Gastrocnemius medialis (tissue), 4 donors: Measurements from ENCODE around the gene CD68. TPM values are rescaled to one million over a fixed set of nuclear protein-coding genes. Genes with fewer than 3 reads are reported as not detected.

Experiments used
- ATAC-seq, 2 donors: fragments of 150-250 bp; one replicate each; pipeline ENCODE4 v1.9.1; 2016
- DNase-seq, 2 donors: peaks; one replicate each; pipeline ENCODE4 v3.0.0-alpha.2; 2019
- H3K27ac ChIP-seq, 4 donors: fragments of 200-600 bp; sonication (generic); 1 replicate in 1 of 4; 2 replicates in 3 of 4; pipeline ENCODE4 v1.5.1; 2016 to 2018; ENCODE audit warnings: mild to moderate bottlenecking in 2 of 4, moderate library complexity in 1 of 4
- H3K27me3 ChIP-seq, 3 donors: fragments of 200-600 bp; sonication (generic) in 2 of 3; 1 replicate in 1 of 3; 2 replicates in 2 of 3; pipeline versions ENCODE4 v1.5.1 to v1.6.0; 2016 to 2019; ENCODE audit warnings: mild to moderate bottlenecking in 1 of 3, moderate library complexity in 1 of 3
- H3K36me3 ChIP-seq, 2 donors: fragments of 200-600 bp; sonication (generic) in 1 of 2; one replicate each; pipeline ENCODE4 v1.5.1; 2017 to 2018
- H3K4me1 ChIP-seq, 2 donors: fragments of 200-600 bp; sonication (generic) in 1 of 2; one replicate each; pipeline ENCODE4 v1.5.1; 2016 to 2017; ENCODE audit warnings: mild to moderate bottlenecking in 2 of 2
- H3K4me3 ChIP-seq, 4 donors: fragments of 200-600 bp; sonication (generic) in 3 of 4; 1 replicate in 1 of 4; 2 replicates in 3 of 4; pipeline ENCODE4 v1.5.1; 2016 to 2019; ENCODE audit warnings: mild to moderate bottlenecking in 2 of 4
- H3K9me3 ChIP-seq, 3 donors: fragments of 200-600 bp; sonication (generic) in 2 of 3; 1 replicate in 1 of 3; 2 replicates in 2 of 3; pipeline ENCODE4 v1.5.1; 2016 to 2019
- POLR2A ChIP-seq, 2 donors: fragments of 450-650 bp; IDR thresholded peaks; one replicate each; pipeline ENCODE4 v1.6.1; 2017; ENCODE audit warnings: antibody characterized with exemption in 2 of 2, mild to moderate bottlenecking in 2 of 2, moderate library complexity in 2 of 2
- in situ Hi-C, 4 donors: fragments of 200-750 bp; cut with MboI; loops; one replicate each; pipeline versions ENCODE4 v1.15.0 to v1.8.0; 2017; ENCODE audit warnings: low sequenced_read_pairs in 4 of 4
- intact Hi-C: fragments of 100-400 bp; cut with DNase I; formaldehyde crosslinking; loops from one replicate; pipeline ENCODE4 v1.15.1; 2023; ENCODE audit warnings: low total_unique reads
- total RNA-seq, 4 donors: library from RNA; depleted of rRNA; stranded (reverse); fragments of >200 nt; gene quantifications; one replicate each; pipeline versions ENCODE4 v1.1.0 to v1.2.3, GENCODE V29; 2016
- TF ChIP-seq, protein P1 (sequence below), 5 experiments: fragments of 450-650 bp in 3 of 5; fragments of 200-600 bp in 2 of 5; sonication (generic) in 2 of 5; IDR thresholded peaks in 4 of 5; conservative IDR thresholded peaks in 1 of 5; 1 replicate in 4 of 5; 2 replicates in 1 of 5; pipeline ENCODE4 v1.5.1; 2016 to 2019; ENCODE audit warnings: antibody characterized with exemption in 5 of 5, mild to moderate bottlenecking in 3 of 5, moderate library complexity in 3 of 5

CD68 gene
- total RNA-seq, 4 donors from 2014 or later = 10.1 to 66.5 (median 20.3) TPM

DNA sequence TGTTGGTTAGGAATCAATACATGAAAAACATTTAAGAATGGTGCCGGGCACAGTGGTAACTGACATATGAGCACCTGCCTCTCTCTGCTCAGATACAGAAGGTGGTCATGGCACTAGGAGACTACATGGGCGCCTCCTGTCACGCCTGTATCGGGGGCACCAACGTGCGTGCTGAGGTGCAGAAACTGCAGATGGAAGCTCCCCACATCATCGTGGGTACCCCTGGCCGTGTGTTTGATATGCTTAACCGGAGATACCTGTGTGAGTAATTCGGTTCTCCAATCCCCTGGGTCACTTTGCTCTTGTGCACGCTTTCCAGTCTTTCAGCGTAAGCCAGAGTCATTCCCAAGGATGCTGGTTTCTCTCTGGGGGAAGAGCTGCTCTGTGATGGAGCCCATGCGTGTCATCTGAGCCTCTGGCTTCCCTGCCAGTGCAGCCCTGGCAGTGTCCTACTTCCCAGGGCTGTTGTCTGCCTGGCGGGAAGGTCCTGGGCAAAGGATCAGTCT is 3.0 kb upstream of the CD68 start:
- no peaks in the 10 kb centered on the region for H3K27me3 ChIP-seq
- DNase-seq (peak in 1 of 2 donors; percentile 66), ATAC-seq (no peak)
- peaks cover 64 to 65% of the 10 kb centered on the region in 2 donors for H3K4me1 ChIP-seq
- in situ Hi-C loops (no loop called here), intact Hi-C loops (loop anchor here (10.0 kb wide), 2 partner anchors 562 to 578 kb away; partner anchors contain the start of genes PER1 and RNASEK)
- H3K4me3 ChIP-seq = no peak overlapping the region
- peak overlapping the region; percentile 98 to 100 (median 99) for H3K27ac ChIP-seq
- H3K9me3 ChIP-seq = no peaks in the 10 kb centered on the region
- H3K36me3 ChIP-seq = peaks cover 3 to 50% of the 10 kb centered on the region in 2 donors
- TF ChIP-seq POLR2A (IDR thresholded peaks at IDR 0.05) = no peak
- TF ChIP-seq, protein P1, sequence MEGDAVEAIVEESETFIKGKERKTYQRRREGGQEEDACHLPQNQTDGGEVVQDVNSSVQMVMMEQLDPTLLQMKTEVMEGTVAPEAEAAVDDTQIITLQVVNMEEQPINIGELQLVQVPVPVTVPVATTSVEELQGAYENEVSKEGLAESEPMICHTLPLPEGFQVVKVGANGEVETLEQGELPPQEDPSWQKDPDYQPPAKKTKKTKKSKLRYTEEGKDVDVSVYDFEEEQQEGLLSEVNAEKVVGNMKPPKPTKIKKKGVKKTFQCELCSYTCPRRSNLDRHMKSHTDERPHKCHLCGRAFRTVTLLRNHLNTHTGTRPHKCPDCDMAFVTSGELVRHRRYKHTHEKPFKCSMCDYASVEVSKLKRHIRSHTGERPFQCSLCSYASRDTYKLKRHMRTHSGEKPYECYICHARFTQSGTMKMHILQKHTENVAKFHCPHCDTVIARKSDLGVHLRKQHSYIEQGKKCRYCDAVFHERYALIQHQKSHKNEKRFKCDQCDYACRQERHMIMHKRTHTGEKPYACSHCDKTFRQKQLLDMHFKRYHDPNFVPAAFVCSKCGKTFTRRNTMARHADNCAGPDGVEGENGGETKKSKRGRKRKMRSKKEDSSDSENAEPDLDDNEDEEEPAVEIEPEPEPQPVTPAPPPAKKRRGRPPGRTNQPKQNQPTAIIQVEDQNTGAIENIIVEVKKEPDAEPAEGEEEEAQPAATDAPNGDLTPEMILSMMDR (IDR thresholded peaks at IDR 0.05 in 4 of 5, conservative IDR thresholded peaks at IDR 0.05 in 1 of 5) = no peak

DNA sequence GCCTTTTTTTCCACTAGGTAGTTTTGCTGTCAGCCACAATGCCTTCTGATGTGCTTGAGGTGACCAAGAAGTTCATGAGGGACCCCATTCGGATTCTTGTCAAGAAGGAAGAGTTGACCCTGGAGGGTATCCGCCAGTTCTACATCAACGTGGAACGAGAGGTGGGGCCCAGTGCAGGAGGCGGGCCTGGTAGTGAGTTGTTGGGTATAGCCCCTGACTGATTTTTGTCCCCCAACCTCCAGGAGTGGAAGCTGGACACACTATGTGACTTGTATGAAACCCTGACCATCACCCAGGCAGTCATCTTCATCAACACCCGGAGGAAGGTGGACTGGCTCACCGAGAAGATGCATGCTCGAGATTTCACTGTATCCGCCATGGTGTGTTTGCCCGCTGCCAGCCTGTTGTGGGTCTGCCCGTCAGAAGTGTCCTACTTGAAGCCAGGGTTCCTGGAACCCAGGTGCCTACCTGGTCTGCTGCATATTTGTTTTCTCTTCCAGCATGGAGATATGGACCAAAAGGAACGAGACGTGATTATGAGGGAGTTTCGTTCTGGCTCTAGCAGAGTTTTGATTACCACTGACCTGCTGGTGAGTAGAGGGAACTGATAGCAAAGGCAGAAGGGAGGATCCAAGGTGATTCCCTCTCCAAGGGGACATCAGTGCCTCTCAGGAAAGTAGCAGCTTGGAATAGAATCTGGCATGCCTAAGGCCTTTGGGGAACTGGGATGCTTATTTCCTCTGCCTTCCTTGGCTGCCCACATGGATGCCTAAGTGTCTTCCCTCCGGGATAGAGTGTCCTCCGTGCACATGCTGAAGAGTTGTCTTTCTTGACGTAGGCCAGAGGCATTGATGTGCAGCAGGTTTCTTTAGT is 1.9 kb upstream of the CD68 start:
- no peak for ATAC-seq
- in situ Hi-C loops = no loop called here
- H3K27ac ChIP-seq = peak overlapping the region; percentile 98 to 100 (median 99)
- peaks cover 3 to 50% of the 10 kb centered on the region in 2 donors for H3K36me3 ChIP-seq
- no peak for DNase-seq
- H3K4me3 ChIP-seq = no peak overlapping the region
- no peaks in the 10 kb centered on the region for H3K27me3 ChIP-seq
- TF ChIP-seq POLR2A (IDR thresholded peaks at IDR 0.05) = no peak
- TF ChIP-seq, protein P1 (IDR thresholded peaks at IDR 0.05 in 4 of 5, conservative IDR thresholded peaks at IDR 0.05 in 1 of 5) = no peak
- no peaks in the 10 kb centered on the region for H3K9me3 ChIP-seq
- H3K4me1 ChIP-seq = peaks cover 71 to 72% of the 10 kb centered on the region in 2 donors
- intact Hi-C loops = loop anchor here (10.0 kb wide), 2 partner anchors 563 to 577 kb away; partner anchors contain the start of genes PER1 and RNASEK

DNA sequence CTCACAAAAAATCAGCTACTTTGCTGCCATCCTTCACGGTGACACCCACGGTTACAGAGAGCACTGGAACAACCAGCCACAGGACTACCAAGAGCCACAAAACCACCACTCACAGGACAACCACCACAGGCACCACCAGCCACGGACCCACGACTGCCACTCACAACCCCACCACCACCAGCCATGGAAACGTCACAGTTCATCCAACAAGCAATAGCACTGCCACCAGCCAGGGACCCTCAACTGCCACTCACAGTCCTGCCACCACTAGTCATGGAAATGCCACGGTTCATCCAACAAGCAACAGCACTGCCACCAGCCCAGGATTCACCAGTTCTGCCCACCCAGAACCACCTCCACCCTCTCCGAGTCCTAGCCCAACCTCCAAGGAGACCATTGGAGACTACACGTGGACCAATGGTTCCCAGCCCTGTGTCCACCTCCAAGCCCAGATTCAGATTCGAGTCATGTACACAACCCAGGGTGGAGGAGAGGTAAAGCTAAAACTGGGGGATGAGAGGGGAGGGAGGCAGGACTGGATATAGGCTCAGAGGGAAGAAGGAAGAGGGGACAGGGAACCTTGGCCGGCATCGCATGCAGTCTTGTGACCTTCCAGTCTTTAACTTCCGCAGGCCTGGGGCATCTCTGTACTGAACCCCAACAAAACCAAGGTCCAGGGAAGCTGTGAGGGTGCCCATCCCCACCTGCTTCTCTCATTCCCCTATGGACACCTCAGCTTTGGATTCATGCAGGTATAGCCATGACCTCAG is 581 bp downstream of the CD68 start:
- in situ Hi-C loops (no loop called here), intact Hi-C loops (loop anchor here (10.0 kb wide), 2 partner anchors 565 to 575 kb away; partner anchors contain the start of genes PER1 and RNASEK)
- Histone ChIP-seq H3K4me1 (peaks cover 75 to 78% of the 10 kb centered on the region in 2 donors), H3K4me3 (peak overlapping the region in 3 of 4 donors; percentile 20 to 36 (median 22)), H3K9me3 (no peaks in the 10 kb centered on the region), H3K27me3 (no peaks in the 10 kb centered on the region), H3K36me3 (peaks cover 3 to 39% of the 10 kb centered on the region in 2 donors), H3K27ac (peak overlapping the region; percentile 98 to 100 (median 99))
- TF ChIP-seq, protein P1 (IDR thresholded peaks at IDR 0.05 in 4 of 5, conservative IDR thresholded peaks at IDR 0.05 in 1 of 5) = no peak
- TF ChIP-seq POLR2A (IDR thresholded peaks at IDR 0.05) = no peak
- DNase-seq = no peak
- ATAC-seq = no peak

DNA sequence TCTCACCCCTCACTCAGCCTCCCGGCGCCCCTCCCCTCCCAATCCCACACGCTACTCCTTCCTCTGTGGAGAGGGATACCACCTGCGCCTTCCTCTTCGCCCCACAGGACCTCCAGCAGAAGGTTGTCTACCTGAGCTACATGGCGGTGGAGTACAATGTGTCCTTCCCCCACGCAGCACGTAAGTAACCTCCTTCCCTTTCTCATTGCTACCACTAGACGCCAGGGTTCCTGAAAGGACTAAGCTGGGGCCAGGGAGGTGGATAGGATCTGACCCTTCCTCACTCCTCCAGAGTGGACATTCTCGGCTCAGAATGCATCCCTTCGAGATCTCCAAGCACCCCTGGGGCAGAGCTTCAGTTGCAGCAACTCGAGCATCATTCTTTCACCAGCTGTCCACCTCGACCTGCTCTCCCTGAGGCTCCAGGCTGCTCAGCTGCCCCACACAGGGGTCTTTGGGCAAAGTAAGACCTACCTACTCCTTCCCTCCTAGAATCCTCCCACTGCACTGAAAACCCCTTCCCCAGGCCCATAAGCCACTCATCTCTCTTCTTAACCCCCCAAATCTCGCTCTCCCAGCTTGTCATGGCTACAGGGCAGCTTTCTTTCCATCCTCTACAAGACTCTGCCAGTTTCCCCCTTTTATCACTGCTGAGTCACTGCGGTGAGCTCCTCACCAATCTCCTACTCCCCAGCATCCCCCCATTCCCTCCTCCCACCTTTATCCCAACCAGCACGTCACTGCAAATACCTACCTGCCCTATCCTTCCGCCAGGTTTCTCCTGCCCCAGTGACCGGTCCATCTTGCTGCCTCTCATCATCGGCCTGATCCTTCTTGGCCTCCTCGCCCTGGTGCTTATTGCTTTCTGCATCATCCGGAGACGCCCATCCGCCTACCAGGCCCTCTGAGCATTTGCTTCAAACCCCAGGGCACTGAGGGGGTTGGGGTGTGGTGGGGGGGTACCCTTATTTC is 1.5 kb downstream of the CD68 start:
- no peaks in the 10 kb centered on the region for H3K9me3 ChIP-seq
- TF ChIP-seq, protein P1 (IDR thresholded peaks at IDR 0.05 in 4 of 5, conservative IDR thresholded peaks at IDR 0.05 in 1 of 5) = no peak
- TF ChIP-seq POLR2A (IDR thresholded peaks at IDR 0.05) = no peak
- H3K27me3 ChIP-seq = no peaks in the 10 kb centered on the region
- no peak for DNase-seq
- intact Hi-C loops (no loop called here), in situ Hi-C loops (no loop called here)
- H3K36me3 ChIP-seq = peaks cover 0 to 31% of the 10 kb centered on the region in 2 donors
- no peak for ATAC-seq
- peak overlapping the region; percentile 98 to 100 (median 99) for H3K27ac ChIP-seq
- H3K4me3 ChIP-seq = peak overlapping the region in 2 of 4 donors; percentile 22 to 36
- peaks cover 73 to 74% of the 10 kb centered on the region in 2 donors for H3K4me1 ChIP-seq
